VCaP (cell line): ENCODE results near the gene APBA2.

Source experiments
- H3K27ac ChIP-seq: fragments of 450-650 bp; 2 replicates; pipeline ENCODE4 v1.5.1; 2017
- CTCF ChIP-seq: fragments of 450-650 bp; conservative IDR thresholded peaks from 2 replicates; pipeline ENCODE4 v1.5.1; 2017; ENCODE audit warnings: mild to moderate bottlenecking, moderate library complexity

Gene APBA2

GRCh38 chr15:28919201-28919635 is 33.4 kb downstream of the APBA2 start:
- no peak for TF ChIP-seq CTCF
- no peak overlapping the region for H3K27ac ChIP-seq

- no peak overlapping the region for H3K27ac ChIP-seq
Measured at GRCh38 chr15:28919679-28920655, 34.2 kb downstream of the APBA2 start.

GRCh38 chr15:28920781-28921331 is 35.1 kb downstream of the APBA2 start:
- no peak overlapping the region for H3K27ac ChIP-seq
- no peak for TF ChIP-seq CTCF

More at GRCh38 chr15:28919679-28920655, 34.2 kb downstream of the APBA2 start:
- TF ChIP-seq CTCF: no peak

GRCh38 chr15:28921336-28921735 is 35.6 kb downstream of the APBA2 start:
- no peak overlapping the region for H3K27ac ChIP-seq
- no peak for TF ChIP-seq CTCF

- TF ChIP-seq CTCF: no peak
Measured at GRCh38 chr15:28921919-28922706, 36.3 kb downstream of the APBA2 start.

GRCh38 chr15:28922707-28923012 is 36.9 kb downstream of the APBA2 start:
- no peak for TF ChIP-seq CTCF
- no peak overlapping the region for H3K27ac ChIP-seq

More at GRCh38 chr15:28921919-28922706, 36.3 kb downstream of the APBA2 start:
- H3K27ac ChIP-seq: no peak overlapping the region

GRCh38 chr15:28923726-28924280 is 38.0 kb downstream of the APBA2 start:
- TF ChIP-seq CTCF: no peak
- no peak overlapping the region for H3K27ac ChIP-seq
